Suprapubic skin (tissue), 4 donors: ENCODE measurements around the gene EFCAB7. TPM values are rescaled to one million over a fixed set of nuclear protein-coding genes. Genes with fewer than 3 reads are reported as not detected.

Experiments used
- DNase-seq, 2 donors: peaks; one replicate each; pipeline ENCODE4 v3.0.0-alpha.2; 2019; ENCODE audit warnings: low spot score in 2 of 2
- H3K27ac ChIP-seq: fragments of 200-600 bp; sonication (generic); one replicate; pipeline ENCODE4 v1.5.1; 2019
- H3K27me3 ChIP-seq: fragments of 200-600 bp; sonication (generic); one replicate; pipeline ENCODE4 v1.5.1; 2019
- H3K36me3 ChIP-seq: fragments of 200-600 bp; sonication (generic); one replicate; pipeline ENCODE4 v1.5.1; 2019
- H3K4me1 ChIP-seq: fragments of 200-600 bp; sonication (generic); one replicate; pipeline ENCODE4 v1.5.1; 2019
- H3K4me3 ChIP-seq: fragments of 200-600 bp; sonication (generic); one replicate; pipeline ENCODE4 v1.5.1; 2019; ENCODE audit warnings: mild to moderate bottlenecking
- H3K9me3 ChIP-seq: fragments of 200-600 bp; sonication (generic); one replicate; pipeline ENCODE4 v1.5.1; 2019
- EP300 ChIP-seq: sonication (generic); formaldehyde crosslinking; IDR thresholded peaks from one replicate; pipeline ENCODE4 v1.6.1; 2017; ENCODE audit warnings: antibody characterized with exemption
- POLR2A ChIP-seq, 2 donors: fragments of 450-650 bp; IDR thresholded peaks; one replicate each; pipeline ENCODE4 v1.6.1; 2017; ENCODE audit warnings: antibody characterized with exemption in 2 of 2, mild to moderate bottlenecking in 2 of 2, moderate library complexity in 2 of 2
- POLR2AphosphoS5 ChIP-seq, 3 donors: sonication (generic); formaldehyde crosslinking; IDR thresholded peaks; one replicate each; pipeline ENCODE4 v1.6.1; 2017; ENCODE audit warnings: antibody characterized with exemption in 3 of 3
- WGBS: methylation state at CpG from one replicate; pipeline ENCODE4 v1.1.5; 2018; 5-methylcytosine and 5-hydroxymethylcytosine counted together
- total RNA-seq, 4 donors: library from RNA; depleted of rRNA; stranded (reverse); fragments of >200 nt; gene quantifications; one replicate each; pipeline ENCODE4 v1.1.0, GENCODE V29; 2016
- TF ChIP-seq, protein P1 (sequence below), 2 donors: fragments of 200-600 bp in 1 of 2; fragments of 450-650 bp in 1 of 2; sonication (generic) in 1 of 2; IDR thresholded peaks; one replicate each; pipeline ENCODE4 v1.5.1; 2016 to 2019; ENCODE audit warnings: antibody characterized with exemption in 2 of 2, mild to moderate bottlenecking in 1 of 2, moderate library complexity in 1 of 2

EFCAB7 gene
- total RNA-seq, 4 donors from 2014 or later, result 2.8 to 14.1 (median 8.0) TPM

DNA sequence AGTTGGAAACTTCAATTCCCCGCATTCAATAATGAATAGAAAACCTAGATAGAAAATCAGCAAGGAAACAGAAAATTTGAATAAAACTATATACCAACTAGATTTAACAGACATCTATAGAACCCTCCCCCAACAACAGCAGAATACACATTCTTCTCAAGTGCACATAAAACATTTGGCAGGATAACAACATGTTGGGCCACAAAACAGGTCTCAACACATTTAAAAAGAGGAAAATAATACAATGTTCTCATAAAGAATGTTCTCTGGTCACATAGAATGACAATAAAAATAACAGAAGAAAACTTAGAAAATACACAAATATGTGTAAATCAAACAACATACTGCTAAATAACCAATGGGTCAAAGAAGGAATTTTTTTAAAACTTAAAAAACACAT is 25.2 kb upstream of the EFCAB7 start:
- H3K27me3 ChIP-seq, result no peaks in the 10 kb centered on the region
- H3K4me1 ChIP-seq, result no peaks in the 10 kb centered on the region
- no peak overlapping the region for H3K4me3 ChIP-seq
- no peaks in the 10 kb centered on the region for H3K9me3 ChIP-seq
- DNase-seq, result no peak
- WGBS, result 95% methylated on average over 1 of the region's 1 CpG
- H3K27ac ChIP-seq, result no peak overlapping the region
- TF ChIP-seq POLR2AphosphoS5 (IDR thresholded peaks at IDR 0.05), result no peak
- TF ChIP-seq EP300, result no peak
- TF ChIP-seq, protein P1, sequence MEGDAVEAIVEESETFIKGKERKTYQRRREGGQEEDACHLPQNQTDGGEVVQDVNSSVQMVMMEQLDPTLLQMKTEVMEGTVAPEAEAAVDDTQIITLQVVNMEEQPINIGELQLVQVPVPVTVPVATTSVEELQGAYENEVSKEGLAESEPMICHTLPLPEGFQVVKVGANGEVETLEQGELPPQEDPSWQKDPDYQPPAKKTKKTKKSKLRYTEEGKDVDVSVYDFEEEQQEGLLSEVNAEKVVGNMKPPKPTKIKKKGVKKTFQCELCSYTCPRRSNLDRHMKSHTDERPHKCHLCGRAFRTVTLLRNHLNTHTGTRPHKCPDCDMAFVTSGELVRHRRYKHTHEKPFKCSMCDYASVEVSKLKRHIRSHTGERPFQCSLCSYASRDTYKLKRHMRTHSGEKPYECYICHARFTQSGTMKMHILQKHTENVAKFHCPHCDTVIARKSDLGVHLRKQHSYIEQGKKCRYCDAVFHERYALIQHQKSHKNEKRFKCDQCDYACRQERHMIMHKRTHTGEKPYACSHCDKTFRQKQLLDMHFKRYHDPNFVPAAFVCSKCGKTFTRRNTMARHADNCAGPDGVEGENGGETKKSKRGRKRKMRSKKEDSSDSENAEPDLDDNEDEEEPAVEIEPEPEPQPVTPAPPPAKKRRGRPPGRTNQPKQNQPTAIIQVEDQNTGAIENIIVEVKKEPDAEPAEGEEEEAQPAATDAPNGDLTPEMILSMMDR (IDR thresholded peaks at IDR 0.05), result no peak
- TF ChIP-seq POLR2A (IDR thresholded peaks at IDR 0.05), result no peak
- H3K36me3 ChIP-seq, result no peaks in the 10 kb centered on the region

- H3K36me3 ChIP-seq, result peaks cover 2% of the 10 kb centered on the region
- WGBS, result 92% methylated on average over 3 of the region's 3 CpGs
- no peaks in the 10 kb centered on the region for H3K27me3 ChIP-seq
- no peak for DNase-seq
- TF ChIP-seq POLR2AphosphoS5 (IDR thresholded peaks at IDR 0.05) (no peak), EP300 (no peak), POLR2A (IDR thresholded peaks at IDR 0.05) (no peak)
- TF ChIP-seq, protein P1 (IDR thresholded peaks at IDR 0.05), result no peak
- H3K4me1 ChIP-seq, result no peaks in the 10 kb centered on the region
- no peak overlapping the region for H3K4me3 ChIP-seq
- H3K27ac ChIP-seq, result no peak overlapping the region
- H3K9me3 ChIP-seq, result no peaks in the 10 kb centered on the region
These were observed 22.1 kb upstream of the EFCAB7 start for GRCh38 chr1:63501256-63501655.

DNA sequence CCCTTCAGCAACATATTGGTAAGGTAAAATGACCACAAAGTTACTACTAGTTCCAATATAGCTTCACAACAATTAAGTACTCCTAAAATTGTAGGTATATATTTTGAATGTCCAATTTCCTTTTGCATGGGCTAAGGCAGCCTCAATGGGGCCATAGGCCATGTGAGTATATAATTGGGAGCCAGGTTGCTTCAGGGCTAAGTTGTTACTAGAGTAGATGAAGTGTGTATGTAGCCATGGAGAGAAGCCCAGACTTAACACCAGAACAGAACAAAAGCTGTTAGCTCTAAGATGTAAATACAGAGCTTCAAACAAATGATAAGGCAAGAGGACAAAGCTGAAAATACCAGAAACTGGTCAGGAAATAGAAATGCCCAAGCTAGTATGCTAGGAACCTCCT is 16.5 kb upstream of the EFCAB7 start:
- no peak for TF ChIP-seq EP300
- TF ChIP-seq, protein P1 (IDR thresholded peaks at IDR 0.05), result no peak
- no peak for TF ChIP-seq POLR2AphosphoS5 (IDR thresholded peaks at IDR 0.05)
- TF ChIP-seq POLR2A (IDR thresholded peaks at IDR 0.05), result no peak
- no peak for DNase-seq
- H3K27ac ChIP-seq, result no peak overlapping the region
- peaks cover 18% of the 10 kb centered on the region for H3K36me3 ChIP-seq
- no peaks in the 10 kb centered on the region for H3K4me1 ChIP-seq
- H3K4me3 ChIP-seq, result no peak overlapping the region
- H3K27me3 ChIP-seq, result no peaks in the 10 kb centered on the region
- no peaks in the 10 kb centered on the region for H3K9me3 ChIP-seq

DNA sequence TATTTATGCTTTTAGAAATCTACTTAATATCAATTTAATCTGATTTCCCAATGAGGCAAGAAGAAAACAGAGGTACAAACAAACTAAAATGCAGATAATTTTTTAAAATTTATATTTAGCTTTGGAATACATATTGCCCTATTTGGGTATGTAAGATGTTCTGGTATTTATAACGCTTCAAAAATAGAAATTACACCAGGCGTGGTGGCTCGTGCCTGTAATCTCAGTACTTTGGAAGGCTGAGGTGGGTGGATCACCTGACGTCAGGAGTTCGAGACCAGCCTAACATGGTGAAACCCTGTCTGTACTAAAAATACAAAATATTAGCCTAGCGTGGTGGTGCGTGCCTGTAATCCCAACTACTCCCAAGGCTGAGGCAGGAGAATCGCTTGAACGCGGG is 13.6 kb upstream of the EFCAB7 start:
- 86% methylated on average over 10 of the region's 10 CpGs for WGBS
- H3K4me3 ChIP-seq, result no peak overlapping the region
- TF ChIP-seq POLR2A (IDR thresholded peaks at IDR 0.05) (no peak), POLR2AphosphoS5 (IDR thresholded peaks at IDR 0.05) (no peak), EP300 (no peak)
- TF ChIP-seq, protein P1 (IDR thresholded peaks at IDR 0.05), result no peak
- H3K27ac ChIP-seq, result no peak overlapping the region
- peaks cover 18% of the 10 kb centered on the region for H3K36me3 ChIP-seq
- DNase-seq, result no peak
- no peaks in the 10 kb centered on the region for H3K9me3 ChIP-seq
- H3K4me1 ChIP-seq, result no peaks in the 10 kb centered on the region
- H3K27me3 ChIP-seq, result no peaks in the 10 kb centered on the region

- Histone ChIP-seq H3K4me1 (no peaks in the 10 kb centered on the region), H3K4me3 (no peak overlapping the region), H3K27ac (no peak overlapping the region), H3K9me3 (no peaks in the 10 kb centered on the region), H3K36me3 (peaks cover 4% of the 10 kb centered on the region), H3K27me3 (no peaks in the 10 kb centered on the region)
- DNase-seq, result no peak
- no peak for TF ChIP-seq POLR2A (IDR thresholded peaks at IDR 0.05)
- TF ChIP-seq POLR2AphosphoS5 (IDR thresholded peaks at IDR 0.05), result no peak
- no peak for TF ChIP-seq EP300
- TF ChIP-seq, protein P1 (IDR thresholded peaks at IDR 0.05), result no peak
These were observed 10.7 kb upstream of the EFCAB7 start for GRCh38 chr1:63512584-63512983.
